SK-N-SH treated with all-trans-retinoic acid at 6 μM for 48 hours (cell line): ENCODE measurements around the gene DBNDD1.

Experiments used
- CREB5 ChIP-seq: fragments of 250-450 bp; sonication (Bioruptor Pico); IDR thresholded peaks from 2 replicates; pipeline ENCODE4 v1.5.1; 2020; ENCODE audit warnings: low read depth, mild to moderate bottlenecking, moderate library complexity
- OSR1 ChIP-seq: fragments of 250-450 bp; sonication (Bioruptor Pico); IDR thresholded peaks from 2 replicates; pipeline ENCODE4 v1.8.0; 2022; ENCODE audit warnings: moderate library complexity, mild to moderate bottlenecking, inconsistent platforms
- PATZ1 ChIP-seq: fragments of 250-450 bp; sonication (Bioruptor Pico); IDR thresholded peaks from 2 replicates; pipeline ENCODE4 v1.8.0; 2020; ENCODE audit warnings: mild to moderate bottlenecking, moderate library complexity, borderline replicate concordance
- TSHZ2 ChIP-seq: fragments of 250-450 bp; sonication (Bioruptor Pico); IDR thresholded peaks from 2 replicates; pipeline ENCODE4 v1.5.0; 2020; ENCODE audit warnings: mild to moderate bottlenecking, moderate library complexity
- ZFP3 ChIP-seq: fragments of 250-450 bp; sonication (Bioruptor Pico); IDR thresholded peaks from 2 replicates; pipeline ENCODE4 v1.5.0; 2020; ENCODE audit warnings: mild to moderate bottlenecking, moderate library complexity
- ZNF70 ChIP-seq: fragments of 450-650 bp; formaldehyde crosslinking; IDR thresholded peaks from 2 replicates; pipeline ENCODE4 v1.5.0; 2020; ENCODE audit warnings: mild to moderate bottlenecking, moderate library complexity

GRCh38 chr16:89999831-90000574, 19.3 kb downstream of the DBNDD1 start:
- TF ChIP-seq ZNF70 (no peak), OSR1 (CRISPR knock-in tag) (no peak), PATZ1 (CRISPR knock-in tag) (no peak), ZFP3 (CRISPR knock-in tag) (no peak), TSHZ2 (CRISPR knock-in tag) (no peak), CREB5 (CRISPR knock-in tag) (no peak)
